Measurements from ENCODE around the gene YBX3. TPM values are rescaled to one million over a fixed set of nuclear protein-coding genes. Genes with fewer than 3 reads are reported as not detected.

Gene YBX3
- polyA plus RNA-seq, 1 of the 3 experiments (the other 2 are of a cell fraction) = 22.4 TPM

- TF ChIP-seq MAX (IDR thresholded peaks at IDR 0.05; ENCODE audit: low read depth) = no peak
- no peak for TF ChIP-seq FOSL2 (IDR thresholded peaks at IDR 0.05; ENCODE audit: borderline replicate concordance, low read depth)
- no peak for TF ChIP-seq EP300 (IDR thresholded peaks at IDR 0.05; ENCODE audit: borderline replicate concordance in 1 of 2, low read depth in 1 of 2, low read length in 1 of 2)
- no peak for TF ChIP-seq CTCF (IDR thresholded peaks at IDR 0.05)
- no peak for TF ChIP-seq GABPA (IDR thresholded peaks at IDR 0.05; ENCODE audit: low read depth)
- no peak for TF ChIP-seq RFX5 (IDR thresholded peaks at IDR 0.05; ENCODE audit: low read length)
These were observed 55.5 kb downstream of the YBX3 start (continued) for GRCh38 chr12:10667581-10667980.

GRCh38 chr12:10664499-10664898 lies 58.6 kb downstream of the YBX3 start:
- Histone ChIP-seq H3K4me1 (ENCODE audit: control insufficient read depth in 1 of 2, insufficient read depth in 2 of 2, low read depth in 1 of 2, low read length in 1 of 2) (no peaks in the 10 kb centered on the region), H3K9me3 (no peaks in the 10 kb centered on the region), H2AFZ (ENCODE audit: low read depth) (no peak overlapping the region), H3K27ac (ENCODE audit: low read depth in 2 of 2, low read length in 1 of 2) (no peak overlapping the region), H4K20me1 (ENCODE audit: insufficient read depth) (no peaks in the 10 kb centered on the region), H3K9me2 (no peaks in the 10 kb centered on the region), H3F3A (replicated peaks; ENCODE audit: insufficient read depth) (no peaks in the 10 kb centered on the region), H3K4me2 (no peak overlapping the region), H3K79me2 (ENCODE audit: insufficient read depth) (no peaks in the 10 kb centered on the region), H3K4me3 (ENCODE audit: low read depth in 2 of 2, low read length in 1 of 2) (no peak overlapping the region), H3K36me3 (replicated peaks in 1 of 2; ENCODE audit: control insufficient read depth in 1 of 2, insufficient read depth in 2 of 2, low read length in 1 of 2) (no peaks in the 10 kb centered on the region), H3K27me3 (ENCODE audit: insufficient read depth) (peaks cover 11% of the 10 kb centered on the region; the same call in 1 of the 2 replicates), H3K9ac (no peak overlapping the region)
- no peak for TF ChIP-seq NFIC (IDR thresholded peaks at IDR 0.05; ENCODE audit: borderline replicate concordance)
- TF ChIP-seq MXI1 (IDR thresholded peaks at IDR 0.05; ENCODE audit: low read depth, low read length) = no peak
- TF ChIP-seq RXRA (IDR thresholded peaks at IDR 0.05; ENCODE audit: borderline replicate concordance, low read depth) = no peak
- TF ChIP-seq FOSL2 (IDR thresholded peaks at IDR 0.05; ENCODE audit: borderline replicate concordance, low read depth) = no peak
- no peak for TF ChIP-seq POLR2AphosphoS5 (IDR thresholded peaks at IDR 0.05; ENCODE audit: low read depth, low read length)
- no peak for TF ChIP-seq JUND (IDR thresholded peaks at IDR 0.05)
- no peak for TF ChIP-seq RFX5 (IDR thresholded peaks at IDR 0.05; ENCODE audit: low read length)
- no peak for TF ChIP-seq USF2 (IDR thresholded peaks at IDR 0.05; ENCODE audit: borderline replicate concordance, low read depth, low read length)
- no peak for TF ChIP-seq USF1 (IDR thresholded peaks at IDR 0.05; ENCODE audit: borderline replicate concordance, low read depth)
- TF ChIP-seq MAX (IDR thresholded peaks at IDR 0.05; ENCODE audit: low read depth) = no peak
- no peak for TF ChIP-seq EZH2phosphoT487 (IDR thresholded peaks at IDR 0.05; ENCODE audit: borderline replicate concordance, low read depth)
- no peak for TF ChIP-seq ELF1 (IDR thresholded peaks at IDR 0.05)
- TF ChIP-seq RCOR1 (IDR thresholded peaks at IDR 0.05; ENCODE audit: low read length) = no peak
- ChIA-PET POLR2A (no interaction called here), CTCF (no interaction called here)
- no peak for DNase-seq
- 9% methylated on average over 2 of the region's 2 CpGs for WGBS (ENCODE audit: low lambda C conversion rate)
